ENCODE results near the gene ZBTB8B.

Gene ZBTB8B

DNA sequence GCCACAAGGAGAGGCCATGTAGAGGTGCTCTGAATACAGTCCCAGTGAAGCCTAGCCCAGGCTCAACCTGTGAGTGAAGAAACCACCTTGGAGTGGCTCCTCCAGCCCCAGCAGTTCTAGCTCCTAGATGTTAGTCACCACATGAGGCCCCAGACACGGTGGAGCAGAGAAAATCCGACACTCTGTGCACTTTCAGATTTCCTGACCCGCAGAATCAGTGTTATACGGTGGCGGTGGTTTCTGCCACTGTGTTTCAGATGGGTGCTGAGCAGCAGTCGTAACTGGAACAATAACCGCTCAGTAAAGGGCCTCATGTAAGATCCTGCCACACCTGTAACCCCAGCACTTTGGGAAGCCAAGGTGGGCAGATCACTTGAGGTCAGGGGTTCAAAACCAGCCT, 38.3 kb downstream of the ZBTB8B start:
- peak overlapping the region; percentile 99 for H3K27ac ChIP-seq
- TF ChIP-seq, protein P1, sequence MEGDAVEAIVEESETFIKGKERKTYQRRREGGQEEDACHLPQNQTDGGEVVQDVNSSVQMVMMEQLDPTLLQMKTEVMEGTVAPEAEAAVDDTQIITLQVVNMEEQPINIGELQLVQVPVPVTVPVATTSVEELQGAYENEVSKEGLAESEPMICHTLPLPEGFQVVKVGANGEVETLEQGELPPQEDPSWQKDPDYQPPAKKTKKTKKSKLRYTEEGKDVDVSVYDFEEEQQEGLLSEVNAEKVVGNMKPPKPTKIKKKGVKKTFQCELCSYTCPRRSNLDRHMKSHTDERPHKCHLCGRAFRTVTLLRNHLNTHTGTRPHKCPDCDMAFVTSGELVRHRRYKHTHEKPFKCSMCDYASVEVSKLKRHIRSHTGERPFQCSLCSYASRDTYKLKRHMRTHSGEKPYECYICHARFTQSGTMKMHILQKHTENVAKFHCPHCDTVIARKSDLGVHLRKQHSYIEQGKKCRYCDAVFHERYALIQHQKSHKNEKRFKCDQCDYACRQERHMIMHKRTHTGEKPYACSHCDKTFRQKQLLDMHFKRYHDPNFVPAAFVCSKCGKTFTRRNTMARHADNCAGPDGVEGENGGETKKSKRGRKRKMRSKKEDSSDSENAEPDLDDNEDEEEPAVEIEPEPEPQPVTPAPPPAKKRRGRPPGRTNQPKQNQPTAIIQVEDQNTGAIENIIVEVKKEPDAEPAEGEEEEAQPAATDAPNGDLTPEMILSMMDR (conservative IDR thresholded peaks at IDR 0.05), result no peak

DNA sequence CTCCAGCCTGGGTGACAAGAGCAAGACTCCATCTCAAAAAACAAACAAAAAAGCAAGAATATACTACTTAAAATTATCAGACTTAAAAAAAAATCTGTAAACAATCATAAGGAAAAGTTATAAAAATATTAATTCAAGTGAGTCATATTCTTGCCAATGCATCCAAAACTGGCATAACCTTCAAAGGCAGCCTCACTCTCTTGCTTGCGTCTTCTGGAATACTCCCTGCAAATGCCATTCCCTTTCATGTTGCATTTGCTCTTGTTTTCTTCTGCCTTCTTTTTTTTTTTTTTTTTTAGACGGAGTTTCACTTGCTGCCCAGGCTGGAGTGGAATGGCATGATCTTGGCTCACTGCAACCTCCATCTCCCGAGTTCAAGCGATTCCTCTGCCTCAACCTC, 42.1 kb downstream of the ZBTB8B start:
- TF ChIP-seq, protein P1 (conservative IDR thresholded peaks at IDR 0.05), result no peak
- H3K27ac ChIP-seq, result no peak overlapping the region

DNA sequence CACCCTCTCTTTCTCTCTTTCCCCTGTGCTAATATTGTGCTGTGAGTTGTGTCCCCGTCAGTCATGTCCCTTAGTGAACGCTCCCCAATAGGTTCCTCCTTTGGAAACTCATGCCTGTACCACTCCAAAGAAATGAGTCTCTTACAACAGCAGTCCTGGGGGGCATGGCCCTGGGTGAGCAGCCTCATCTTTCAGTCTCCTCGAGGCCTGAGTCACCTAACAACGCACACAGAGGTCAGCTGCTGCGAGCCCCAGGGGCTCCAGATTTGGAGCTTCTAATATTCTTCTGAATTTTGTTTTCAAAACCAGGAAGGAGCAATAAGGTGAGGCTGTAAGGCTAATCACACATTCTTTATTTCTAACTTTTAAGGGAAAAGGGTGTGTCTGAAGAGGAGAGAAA, 43.9 kb downstream of the ZBTB8B start:
- TF ChIP-seq, protein P1 (conservative IDR thresholded peaks at IDR 0.05), result no peak
- H3K27ac ChIP-seq, result no peak overlapping the region

DNA sequence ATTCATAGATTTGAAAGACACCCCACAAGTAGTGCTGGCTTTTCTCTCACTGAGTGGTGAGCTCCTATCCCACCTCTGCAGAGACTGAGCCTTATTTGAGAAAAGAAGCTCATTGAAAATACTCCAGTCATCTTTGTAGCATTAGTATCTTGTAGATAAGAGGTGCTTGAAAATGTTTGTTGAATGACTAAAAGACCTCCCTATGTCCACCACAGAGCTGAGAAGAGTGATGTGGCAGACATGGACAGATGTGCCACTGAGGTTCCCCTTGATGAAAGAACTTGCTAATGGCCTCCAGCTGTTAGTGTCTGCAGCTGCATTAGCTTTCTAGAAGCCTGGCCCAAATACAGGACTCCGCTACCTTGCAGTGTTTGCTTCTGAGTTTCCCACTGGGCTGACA, 45.1 kb downstream of the ZBTB8B start:
- no peak overlapping the region for H3K27ac ChIP-seq
- TF ChIP-seq, protein P1 (conservative IDR thresholded peaks at IDR 0.05), result no peak
